ENCODE results near the gene MORC2. TPM values are rescaled to one million over a fixed set of nuclear protein-coding genes. Genes with fewer than 3 reads are reported as not detected.

MORC2 gene
- total RNA-seq, 1 experiment from 2014 or later = 38.8 TPM

- no peak overlapping the region for H3K4me3 Mint-ChIP-seq (ENCODE audit: low read depth, unreplicated experiment)
- TF ChIP-seq CTCF (IDR thresholded peaks at IDR 0.05; ENCODE audit: unreplicated experiment) = no peak
- no peaks in the 10 kb centered on the region for H3K4me1 Mint-ChIP-seq (ENCODE audit: low read depth, unreplicated experiment)
- DNase-seq = no peak
- CTCF ChIA-PET = no interaction called here
- no peak overlapping the region for H3K27ac Mint-ChIP-seq (ENCODE audit: unreplicated experiment)
- H3K27me3 Mint-ChIP-seq (ENCODE audit: unreplicated experiment) = no peaks in the 10 kb centered on the region
- BruUV-seq (replicated peaks) = no TSS peak
- intact Hi-C loops (cut with micrococcal nuclease; ENCODE audit: unreplicated experiment) = no loop called here
- peaks cover 5% of the 10 kb centered on the region for H3K9me3 Mint-ChIP-seq (ENCODE audit: low read depth, unreplicated experiment)
- peaks cover 33% of the 10 kb centered on the region for H3K36me3 Mint-ChIP-seq (ENCODE audit: insufficient read depth, unreplicated experiment)
Measured at GRCh38 chr22:30979932-30980331, 11.4 kb upstream of the MORC2 start.

GRCh38 chr22:30978304-30978962, 9.9 kb upstream of the MORC2 start:
- intact Hi-C loops (cut with micrococcal nuclease; ENCODE audit: unreplicated experiment) = no loop called here
- Mint-ChIP-seq H3K4me3 (ENCODE audit: low read depth, unreplicated experiment) (no peak overlapping the region), H3K27ac (ENCODE audit: unreplicated experiment) (no peak overlapping the region), H3K36me3 (ENCODE audit: insufficient read depth, unreplicated experiment) (peaks cover 44% of the 10 kb centered on the region), H3K4me1 (ENCODE audit: low read depth, unreplicated experiment) (no peaks in the 10 kb centered on the region), H3K27me3 (ENCODE audit: unreplicated experiment) (no peaks in the 10 kb centered on the region), H3K9me3 (ENCODE audit: low read depth, unreplicated experiment) (peaks cover 5% of the 10 kb centered on the region)
- DNase-seq = no peak
- BruUV-seq (replicated peaks) = no TSS peak
- CTCF ChIA-PET = no interaction called here
- TF ChIP-seq CTCF (IDR thresholded peaks at IDR 0.05; ENCODE audit: unreplicated experiment) = no peak

GRCh38 chr22:30970356-30970746, 1.8 kb upstream of the MORC2 start:
- Mint-ChIP-seq H3K4me1 (ENCODE audit: low read depth, unreplicated experiment) (peaks cover 7% of the 10 kb centered on the region), H3K36me3 (ENCODE audit: insufficient read depth, unreplicated experiment) (peaks cover 81% of the 10 kb centered on the region), H3K9me3 (ENCODE audit: low read depth, unreplicated experiment) (peaks cover 6% of the 10 kb centered on the region), H3K27ac (ENCODE audit: unreplicated experiment) (peak overlapping the region; percentile 54), H3K27me3 (ENCODE audit: unreplicated experiment) (no peaks in the 10 kb centered on the region), H3K4me3 (ENCODE audit: low read depth, unreplicated experiment) (peak overlapping the region; percentile 96)
- no peak for DNase-seq
- no TSS peak for BruUV-seq (replicated peaks)
- intact Hi-C loops (cut with micrococcal nuclease; ENCODE audit: unreplicated experiment) = no loop called here
- CTCF ChIA-PET = interaction anchor here (1.4 kb wide), 1 partner anchor 85 kb away, joined by 4 read pairs; no protein-coding TSS in a partner anchor
- no peak for TF ChIP-seq CTCF (IDR thresholded peaks at IDR 0.05; ENCODE audit: unreplicated experiment)

GRCh38 chr22:30969532-30970355, 1.2 kb upstream of the MORC2 start:
- no peaks in the 10 kb centered on the region for H3K27me3 Mint-ChIP-seq (ENCODE audit: unreplicated experiment)
- peak overlapping the region; percentile 99 for H3K27ac Mint-ChIP-seq (ENCODE audit: unreplicated experiment)
- intact Hi-C loops (cut with micrococcal nuclease; ENCODE audit: unreplicated experiment) = loop anchor here (5.0 kb wide), 1 partner anchor 113 kb away; the partner anchor contains the start of gene SMTN
- H3K4me3 Mint-ChIP-seq (ENCODE audit: low read depth, unreplicated experiment) = peak overlapping the region; percentile 96
- peaks cover 7% of the 10 kb centered on the region for H3K4me1 Mint-ChIP-seq (ENCODE audit: low read depth, unreplicated experiment)
- H3K9me3 Mint-ChIP-seq (ENCODE audit: low read depth, unreplicated experiment) = peaks cover 4% of the 10 kb centered on the region
- no peak for TF ChIP-seq CTCF (IDR thresholded peaks at IDR 0.05; ENCODE audit: unreplicated experiment)
- peaks cover 77% of the 10 kb centered on the region for H3K36me3 Mint-ChIP-seq (ENCODE audit: insufficient read depth, unreplicated experiment)
- peak; percentile 45 for DNase-seq
- BruUV-seq (replicated peaks) = no TSS peak
- CTCF ChIA-PET = interaction anchor here (0.7 to 1.6 kb wide), 4 partner anchors 9 to 115 kb away, joined by 4 to 8 read pairs (median 6); no protein-coding TSS in a partner anchor

Data from Calu3 (cell line).